ENCODE data around the gene HS3ST5. TPM values are rescaled to one million over a fixed set of nuclear protein-coding genes. Genes with fewer than 3 reads are reported as not detected.

HS3ST5 gene
- total and polyA plus RNA-seq, 2 experiments from 2014 or later, result 2.8 to 3.5 TPM

DNA sequence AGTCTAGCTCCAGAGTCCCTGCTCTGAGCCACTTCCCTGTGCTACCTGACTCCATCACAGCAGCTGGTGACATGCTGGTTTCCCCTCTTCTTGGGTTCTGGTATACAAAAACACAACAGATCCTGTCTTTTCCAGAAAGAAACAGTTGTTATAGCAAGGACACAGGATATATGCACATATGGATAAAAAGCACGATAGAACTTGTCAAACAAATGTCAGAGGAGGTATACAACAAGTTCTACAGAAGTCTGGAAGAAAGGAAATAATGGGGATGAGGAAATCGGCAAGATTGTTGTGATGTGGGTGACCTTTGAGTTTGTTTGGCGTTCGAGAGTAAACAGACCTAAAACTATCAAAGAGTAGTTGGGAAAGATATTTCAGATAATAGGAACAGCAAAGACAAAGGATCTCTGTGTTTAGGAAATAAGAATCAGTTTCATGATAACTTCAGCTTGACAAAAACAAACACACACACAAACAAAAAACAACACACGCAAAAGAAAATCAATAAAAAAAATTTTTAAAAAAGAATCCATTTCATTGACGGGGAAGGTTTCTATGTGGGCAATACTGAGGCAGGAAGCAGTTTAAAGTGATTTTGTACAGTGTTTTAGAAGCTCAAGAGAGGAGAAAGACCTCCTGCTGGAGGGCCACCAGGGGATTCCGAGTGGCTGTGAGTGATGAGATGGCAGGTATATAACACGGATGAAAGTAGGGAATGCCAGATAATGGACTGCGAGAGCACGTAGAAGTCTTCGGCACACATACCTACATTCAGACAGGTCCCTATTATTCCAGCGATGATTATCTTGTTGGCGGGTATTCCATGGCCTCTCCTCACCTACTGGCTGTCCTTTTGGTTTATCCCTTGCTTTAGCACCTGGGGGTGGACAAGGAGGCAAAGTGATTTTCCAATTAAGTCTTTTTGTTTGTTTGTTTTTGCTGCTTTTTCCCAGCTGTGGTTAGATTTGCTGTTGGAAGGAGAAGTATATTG lies 174.9 kb downstream of the HS3ST5 start:
- no peak overlapping the region for H2AFZ ChIP-seq
- no peak overlapping the region for H3K4me3 Mint-ChIP-seq
- no peak overlapping the region for H3K27ac Mint-ChIP-seq
- peaks cover 7% of the 10 kb centered on the region for H3K4me1 ChIP-seq (ENCODE audit: insufficient read depth)
- peaks cover 17% of the 10 kb centered on the region for H3K4me1 Mint-ChIP-seq
- no peak for ATAC-seq
- H3K27me3 ChIP-seq (ENCODE audit: insufficient read depth), result no peaks in the 10 kb centered on the region
- H4K20me1 ChIP-seq (replicated peaks; ENCODE audit: insufficient read depth), result no peaks in the 10 kb centered on the region
- H3K27ac ChIP-seq (ENCODE audit: low read depth), result no peak overlapping the region; the same call in 1 of the 2 replicates
- H3K4me3 ChIP-seq, result no peak overlapping the region
- no peaks in the 10 kb centered on the region for H3K9me3 Mint-ChIP-seq
- no peaks in the 10 kb centered on the region for H3K79me2 ChIP-seq (replicated peaks; ENCODE audit: insufficient read depth)
- no peaks in the 10 kb centered on the region for H3F3A ChIP-seq (replicated peaks; ENCODE audit: low read depth)
- H3K36me3 ChIP-seq (ENCODE audit: insufficient read depth), result no peaks in the 10 kb centered on the region
- TF ChIP-seq POLR2AphosphoS5 (IDR thresholded peaks at IDR 0.05; ENCODE audit: low read depth), result no peak
- no peak for TF ChIP-seq NANOG (IDR thresholded peaks at IDR 0.05; ENCODE audit: borderline replicate concordance)
- TF ChIP-seq, protein P1, sequence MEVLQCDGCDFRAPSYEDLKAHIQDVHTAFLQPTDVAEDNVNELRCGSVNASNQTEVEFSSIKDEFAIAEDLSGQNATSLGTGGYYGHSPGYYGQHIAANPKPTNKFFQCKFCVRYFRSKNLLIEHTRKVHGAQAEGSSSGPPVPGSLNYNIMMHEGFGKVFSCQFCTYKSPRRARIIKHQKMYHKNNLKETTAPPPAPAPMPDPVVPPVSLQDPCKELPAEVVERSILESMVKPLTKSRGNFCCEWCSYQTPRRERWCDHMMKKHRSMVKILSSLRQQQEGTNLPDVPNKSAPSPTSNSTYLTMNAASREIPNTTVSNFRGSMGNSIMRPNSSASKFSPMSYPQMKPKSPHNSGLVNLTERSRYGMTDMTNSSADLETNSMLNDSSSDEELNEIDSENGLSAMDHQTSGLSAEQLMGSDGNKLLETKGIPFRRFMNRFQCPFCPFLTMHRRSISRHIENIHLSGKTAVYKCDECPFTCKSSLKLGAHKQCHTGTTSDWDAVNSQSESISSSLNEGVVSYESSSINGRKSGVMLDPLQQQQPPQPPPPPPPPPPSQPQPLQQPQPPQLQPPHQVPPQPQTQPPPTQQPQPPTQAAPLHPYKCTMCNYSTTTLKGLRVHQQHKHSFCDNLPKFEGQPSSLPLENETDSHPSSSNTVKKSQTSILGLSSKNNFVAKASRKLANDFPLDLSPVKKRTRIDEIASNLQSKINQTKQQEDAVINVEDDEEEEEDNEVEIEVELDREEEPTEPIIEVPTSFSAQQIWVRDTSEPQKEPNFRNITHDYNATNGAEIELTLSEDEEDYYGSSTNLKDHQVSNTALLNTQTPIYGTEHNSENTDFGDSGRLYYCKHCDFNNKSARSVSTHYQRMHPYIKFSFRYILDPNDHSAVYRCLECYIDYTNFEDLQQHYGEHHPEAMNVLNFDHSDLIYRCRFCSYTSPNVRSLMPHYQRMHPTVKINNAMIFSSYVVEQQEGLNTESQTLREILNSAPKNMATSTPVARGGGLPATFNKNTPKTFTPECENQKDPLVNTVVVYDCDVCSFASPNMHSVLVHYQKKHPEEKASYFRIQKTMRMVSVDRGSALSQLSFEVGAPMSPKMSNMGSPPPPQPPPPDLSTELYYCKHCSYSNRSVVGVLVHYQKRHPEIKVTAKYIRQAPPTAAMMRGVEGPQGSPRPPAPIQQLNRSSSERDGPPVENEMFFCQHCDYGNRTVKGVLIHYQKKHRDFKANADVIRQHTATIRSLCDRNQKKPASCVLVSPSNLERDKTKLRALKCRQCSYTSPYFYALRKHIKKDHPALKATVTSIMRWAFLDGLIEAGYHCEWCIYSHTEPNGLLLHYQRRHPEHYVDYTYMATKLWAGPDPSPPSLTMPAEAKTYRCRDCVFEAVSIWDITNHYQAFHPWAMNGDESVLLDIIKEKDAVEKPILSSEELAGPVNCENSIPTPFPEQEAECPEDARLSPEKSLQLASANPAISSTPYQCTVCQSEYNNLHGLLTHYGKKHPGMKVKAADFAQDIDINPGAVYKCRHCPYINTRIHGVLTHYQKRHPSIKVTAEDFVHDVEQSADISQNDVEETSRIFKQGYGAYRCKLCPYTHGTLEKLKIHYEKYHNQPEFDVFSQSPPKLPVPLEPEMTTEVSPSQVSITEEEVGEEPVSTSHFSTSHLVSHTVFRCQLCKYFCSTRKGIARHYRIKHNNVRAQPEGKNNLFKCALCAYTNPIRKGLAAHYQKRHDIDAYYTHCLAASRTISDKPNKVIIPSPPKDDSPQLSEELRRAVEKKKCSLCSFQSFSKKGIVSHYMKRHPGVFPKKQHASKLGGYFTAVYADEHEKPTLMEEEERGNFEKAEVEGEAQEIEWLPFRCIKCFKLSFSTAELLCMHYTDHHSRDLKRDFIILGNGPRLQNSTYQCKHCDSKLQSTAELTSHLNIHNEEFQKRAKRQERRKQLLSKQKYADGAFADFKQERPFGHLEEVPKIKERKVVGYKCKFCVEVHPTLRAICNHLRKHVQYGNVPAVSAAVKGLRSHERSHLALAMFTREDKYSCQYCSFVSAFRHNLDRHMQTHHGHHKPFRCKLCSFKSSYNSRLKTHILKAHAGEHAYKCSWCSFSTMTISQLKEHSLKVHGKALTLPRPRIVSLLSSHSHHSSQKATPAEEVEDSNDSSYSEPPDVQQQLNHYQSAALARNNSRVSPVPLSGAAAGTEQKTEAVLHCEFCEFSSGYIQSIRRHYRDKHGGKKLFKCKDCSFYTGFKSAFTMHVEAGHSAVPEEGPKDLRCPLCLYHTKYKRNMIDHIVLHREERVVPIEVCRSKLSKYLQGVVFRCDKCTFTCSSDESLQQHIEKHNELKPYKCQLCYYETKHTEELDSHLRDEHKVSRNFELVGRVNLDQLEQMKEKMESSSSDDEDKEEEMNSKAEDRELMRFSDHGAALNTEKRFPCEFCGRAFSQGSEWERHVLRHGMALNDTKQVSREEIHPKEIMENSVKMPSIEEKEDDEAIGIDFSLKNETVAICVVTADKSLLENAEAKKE (CRISPR knock-in tag; IDR thresholded peaks at IDR 0.05), result no peak
- TF ChIP-seq REST (IDR thresholded peaks at IDR 0.05; ENCODE audit: unreplicated experiment), result no peak
- TF ChIP-seq ZNF114 (CRISPR knock-in tag; IDR thresholded peaks at IDR 0.05), result no peak
- TF ChIP-seq JUNB (IDR thresholded peaks at IDR 0.05; ENCODE audit: unreplicated experiment), result no peak
- TF ChIP-seq EZH2phosphoT487 (IDR thresholded peaks at IDR 0.05; ENCODE audit: unreplicated experiment), result no peak
- no peak for TF ChIP-seq CTCF (conservative IDR thresholded peaks at IDR 0.05; ENCODE audit: low read depth in 2 of 2)
- no peak for TF ChIP-seq CREB1 (CRISPR knock-in tag; IDR thresholded peaks at IDR 0.05; ENCODE audit: low read depth)
- no peak for TF ChIP-seq ETS1 (IDR thresholded peaks at IDR 0.05)
- TF ChIP-seq EZH2 (IDR thresholded peaks at IDR 0.05; ENCODE audit: low read depth, unreplicated experiment), result no peak
- no peak for TF ChIP-seq STAT1 (IDR thresholded peaks at IDR 0.05; ENCODE audit: unreplicated experiment)
- H3K4me2 ChIP-seq, result no peak overlapping the region
- H3K36me3 Mint-ChIP-seq (ENCODE audit: low read depth), result no peaks in the 10 kb centered on the region
- H3K9me2 ChIP-seq (ENCODE audit: insufficient read depth), result no peaks in the 10 kb centered on the region
- DNase-seq (ENCODE audit: low spot score), result no peak
- peaks cover 2% of the 10 kb centered on the region for H3K27me3 Mint-ChIP-seq (ENCODE audit: insufficient read depth, low read depth, poor library complexity)

Data from GM23338 (cell line).